Common myeloid progenitor, CD34-positive (primary cell): Measurements from ENCODE around the gene IFI16. TPM values are rescaled to one million over a fixed set of nuclear protein-coding genes. Genes with fewer than 3 reads are reported as not detected.
A peak's percentile ranks its signal among the peaks of the same experiment; 100 is the strongest.

Source experiments
- CTCF ChIA-PET: fragments of 350-600 bp; sonication (Branson Sonifier 250); formaldehyde crosslinking; loops from one replicate; lab custom pipeline; 2021; ENCODE audit warnings: antibody characterized with exemption; lab: Charles Lee
- POLR2A ChIA-PET: fragments of 350-600 bp; sonication (Branson Sonifier 250); formaldehyde crosslinking; loops from one replicate; lab custom pipeline; 2021; ENCODE audit warnings: antibody characterized with exemption; lab: Charles Lee
- DNase-seq, 3 donors: peaks; one replicate each; pipeline versions ENCODE4 v3.0.0 to v3.0.0-alpha.2; 2013
- H3K27ac ChIP-seq, 2 experiments: 1 replicate in 1 of 2; 2 replicates in 1 of 2; pipeline ENCODE4 v1.7.0; 2013; ENCODE audit warnings: inconsistent platforms in 2 of 2, low read length in 2 of 2, mild to moderate bottlenecking in 2 of 2, low read depth in 1 of 2, moderate library complexity in 1 of 2; ENCODE audit not compliant: severe bottlenecking in 2 of 2, insufficient read depth in 1 of 2, poor library complexity in 1 of 2
- H3K27me3 ChIP-seq, 5 experiments: replicated peaks in 2 of 5; 1 replicate in 3 of 5; 2 replicates in 2 of 5; pipeline versions ENCODE4 v1.6.1 to v1.7.0; 2013; ENCODE audit warnings: low read length in 4 of 5, mild to moderate bottlenecking in 2 of 5, moderate library complexity in 2 of 5, inconsistent platforms in 1 of 5; ENCODE audit not compliant: insufficient read depth in 5 of 5, control insufficient read depth in 4 of 5
- H3K36me3 ChIP-seq, 4 experiments: 1 replicate in 2 of 4; 2 replicates in 2 of 4; pipeline versions ENCODE4 v1.6.1 to v1.7.0; 2013; ENCODE audit warnings: low read length in 3 of 4, control low read depth in 1 of 4, mild to moderate bottlenecking in 1 of 4; ENCODE audit not compliant: control insufficient read depth in 4 of 4, insufficient read depth in 4 of 4
- H3K4me1 ChIP-seq, 4 experiments: 1 replicate in 3 of 4; 2 replicates in 1 of 4; pipeline versions ENCODE4 v1.6.1 to v1.7.1; 2013; ENCODE audit warnings: low read length in 3 of 4, mild to moderate bottlenecking in 3 of 4, control low read depth in 1 of 4, inconsistent platforms in 1 of 4, moderate library complexity in 1 of 4; ENCODE audit not compliant: control insufficient read depth in 4 of 4, insufficient read depth in 4 of 4; ENCODE audit errors: control extremely low read depth in 1 of 4
- H3K4me3 ChIP-seq, 7 experiments: 1 replicate in 4 of 7; 2 replicates in 3 of 7; pipeline versions ENCODE4 v1.5.1 to v1.7.0; 2013; ENCODE audit warnings: mild to moderate bottlenecking in 7 of 7, low read length in 6 of 7, moderate library complexity in 6 of 7, inconsistent platforms in 2 of 7, low read depth in 2 of 7, control low read depth in 1 of 7; ENCODE audit not compliant: insufficient read depth in 4 of 7, control insufficient read depth in 1 of 7; ENCODE audit errors: extremely low read depth in 1 of 7
- H3K9me3 ChIP-seq, 5 experiments: 1 replicate in 4 of 5; 2 replicates in 1 of 5; pipeline versions ENCODE4 v1.6.1 to v1.7.1; 2013; ENCODE audit warnings: low read length in 4 of 5, mild to moderate bottlenecking in 2 of 5, inconsistent platforms in 1 of 5, low read depth in 1 of 5, moderate library complexity in 1 of 5; ENCODE audit not compliant: control insufficient read depth in 4 of 5, insufficient read depth in 2 of 5; ENCODE audit errors: control extremely low read depth in 1 of 5
- WGBS: methylation state at CpG from one replicate; pipeline ENCODE4 v1.1.5; 2013; ENCODE audit not compliant: insufficient coverage; 5-methylcytosine and 5-hydroxymethylcytosine counted together
- polyA plus RNA-seq: library from polyadenylated mRNA; unstranded; fragments of 120-200 nt; gene quantifications from one replicate; pipeline ENCODE4 v1.2.1, GENCODE V29; 2013

The IFI16 gene
- polyA plus RNA-seq = 154 TPM

GRCh38 chr1:159009704-159010361 is at the start of gene IFI16:
Gene IFI16 (plus strand): TSS chr1:159009907. CDS start chr1:159014681, 4,774 bp downstream.
- H3K27ac ChIP-seq = peak within 1 kb of the TSS; percentile 79 to 89
- peaks cover 0 to 3% (median 0%) of the 10 kb centered on the region in 5 experiments for H3K9me3 ChIP-seq
- ChIA-PET POLR2A (no interaction called here), CTCF (interaction anchor here (0.6 to 1.4 kb wide), 5 partner anchors 10 to 1641 kb away, joined by 3 to 5 read pairs (median 3); no protein-coding TSS in a partner anchor)
- DNase-seq = peak; percentile 85 to 94 (median 92)
- H3K36me3 ChIP-seq = peaks cover 4 to 16% (median 5%) of the 10 kb centered on the region in 4 experiments
- WGBS = 0% methylated on average over 5 of the region's 5 CpGs
- H3K4me1 ChIP-seq = peaks cover 37 to 69% (median 50%) of the 10 kb centered on the region in 4 experiments
- H3K27me3 ChIP-seq = no peaks in the 10 kb centered on the region
- peak within 1 kb of the TSS in 6 of 7 experiments; percentile 72 to 98 (median 92) for H3K4me3 ChIP-seq

- CTCF ChIA-PET = interaction anchor here (0.6 kb wide), 1 partner anchor 583 kb away, joined by 3 read pairs; no protein-coding TSS in a partner anchor
- DNase-seq = no peak
- WGBS = 100% methylated on average over 1 of the region's 1 CpG
These were observed 48.5 kb upstream of the IFI16 start for GRCh38 chr1:158961178-158961577.

DNA sequence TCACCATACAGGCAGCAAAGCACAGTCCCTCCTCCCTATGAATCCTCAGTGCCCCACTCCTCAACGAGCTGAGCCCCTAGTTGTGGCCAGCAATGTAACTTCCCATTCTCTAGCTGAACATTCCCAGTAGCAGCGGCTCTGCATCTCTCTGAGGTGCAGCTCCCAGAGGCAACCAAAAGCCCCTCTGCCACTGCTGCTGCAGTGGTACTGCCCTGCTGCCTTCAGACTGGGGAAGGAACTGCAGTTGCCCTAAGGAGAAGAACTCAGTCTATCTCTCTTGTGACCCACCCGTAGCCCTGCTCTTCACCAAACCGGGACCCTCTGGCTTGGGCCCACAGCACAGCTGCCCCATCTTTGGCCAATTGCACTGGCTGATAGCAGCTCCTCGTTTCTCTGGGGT is 46.7 kb upstream of the IFI16 start:
- Histone ChIP-seq H3K9me3 (no peaks in the 10 kb centered on the region), H3K36me3 (no peaks in the 10 kb centered on the region), H3K27ac (no peak overlapping the region), H3K4me1 (no peaks in the 10 kb centered on the region), H3K4me3 (no peak overlapping the region), H3K27me3 (no peaks in the 10 kb centered on the region)
- no peak for DNase-seq
- ChIA-PET CTCF (no interaction called here), POLR2A (no interaction called here)
- WGBS = 62% methylated on average over 5 of the region's 5 CpGs

More at GRCh38 chr1:158961178-158961577, 48.5 kb upstream of the IFI16 start:
- H3K4me3 ChIP-seq = no peak overlapping the region
- no peaks in the 10 kb centered on the region for H3K27me3 ChIP-seq
- no peaks in the 10 kb centered on the region for H3K36me3 ChIP-seq
- H3K4me1 ChIP-seq = no peaks in the 10 kb centered on the region
- no peak overlapping the region for H3K27ac ChIP-seq
- no peaks in the 10 kb centered on the region for H3K9me3 ChIP-seq
- POLR2A ChIA-PET = no interaction called here

- POLR2A ChIA-PET = no interaction called here
These were observed 40.5 kb upstream of the IFI16 start for GRCh38 chr1:158969166-158969565.

GRCh38 chr1:158969855-158970254 is 39.9 kb upstream of the IFI16 start:
- ChIA-PET POLR2A (no interaction called here), CTCF (no interaction called here)
- DNase-seq = no peak
- no peaks in the 10 kb centered on the region for H3K4me1 ChIP-seq
- H3K9me3 ChIP-seq = no peaks in the 10 kb centered on the region
- no CpG with 5 or more reads among the region's 1 CpG for WGBS
- H3K27ac ChIP-seq = no peak overlapping the region
- H3K36me3 ChIP-seq = no peaks in the 10 kb centered on the region
- H3K4me3 ChIP-seq = no peak overlapping the region
- H3K27me3 ChIP-seq = no peaks in the 10 kb centered on the region

More at GRCh38 chr1:158969166-158969565, 40.5 kb upstream of the IFI16 start:
- DNase-seq = no peak
- 100% methylated on average over 2 of the region's 3 CpGs for WGBS
- Histone ChIP-seq H3K4me3 (no peak overlapping the region), H3K4me1 (no peaks in the 10 kb centered on the region), H3K27ac (no peak overlapping the region), H3K36me3 (no peaks in the 10 kb centered on the region), H3K27me3 (no peaks in the 10 kb centered on the region), H3K9me3 (no peaks in the 10 kb centered on the region)
- CTCF ChIA-PET = interaction anchor here (1.0 kb wide), 1 partner anchor 695 kb away, joined by 3 read pairs; no protein-coding TSS in a partner anchor

- no peaks in the 10 kb centered on the region for H3K27me3 ChIP-seq
- H3K4me3 ChIP-seq = no peak overlapping the region
- H3K4me1 ChIP-seq = no peaks in the 10 kb centered on the region
- ChIA-PET POLR2A (no interaction called here), CTCF (no interaction called here)
- H3K27ac ChIP-seq = no peak overlapping the region
- DNase-seq = peak; percentile 31 to 63 (median 60)
- H3K9me3 ChIP-seq = no peaks in the 10 kb centered on the region
- H3K36me3 ChIP-seq = no peaks in the 10 kb centered on the region
These were observed 36.9 kb upstream of the IFI16 start for GRCh38 chr1:158972841-158973240.

DNA sequence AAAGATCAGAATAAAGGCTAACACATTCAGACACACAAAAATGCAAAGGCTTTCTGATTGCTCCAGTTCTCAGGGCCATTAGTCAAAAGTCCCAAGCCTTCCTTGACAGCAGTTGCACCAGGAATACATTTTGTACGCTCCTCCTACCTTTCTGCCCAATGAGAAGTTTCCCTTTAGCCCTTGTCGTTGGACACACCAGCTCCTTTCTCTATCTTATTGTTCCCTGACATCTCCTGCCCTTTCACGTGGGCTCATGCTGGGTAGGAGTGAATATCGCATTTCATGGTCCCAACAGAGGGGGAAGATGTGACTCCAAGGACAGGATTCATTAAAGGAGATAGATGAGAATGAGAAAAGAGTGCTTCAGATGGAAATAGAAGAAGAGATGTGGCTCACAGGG is 33.5 kb upstream of the IFI16 start:
- DNase-seq = no peak
- H3K4me3 ChIP-seq = no peak overlapping the region
- no peaks in the 10 kb centered on the region for H3K27me3 ChIP-seq
- CTCF ChIA-PET = no interaction called here
- no peaks in the 10 kb centered on the region for H3K4me1 ChIP-seq
- H3K9me3 ChIP-seq = peaks cover 0 to 6% (median 0%) of the 10 kb centered on the region in 5 experiments
- no peak overlapping the region for H3K27ac ChIP-seq
- 67% methylated on average over 3 of the region's 4 CpGs for WGBS
- H3K36me3 ChIP-seq = no peaks in the 10 kb centered on the region
- POLR2A ChIA-PET = no interaction called here
